ENCODE measurements around the gene LMAN2.

GRCh38 chr5:177336603-177337494 lies 14.6 kb downstream of the LMAN2 start:
- TF ChIP-seq CTCF (IDR thresholded peaks at IDR 0.05) (no peak), POLR2A (IDR thresholded peaks at IDR 0.05) (no peak)
